HG03196 (cell line): ENCODE measurements around the gene PPHLN1.
"Not testable (repeated sequence)": the region's sequence is repeated elsewhere in the genome, so short reads cannot be mapped to it uniquely, and the experiment has no call there.

Source experiments
- ATAC-seq: cut with Tn5 transposase; IDR thresholded peaks from one replicate; pipeline ENCODE4 v1.9.1; 2021; ENCODE audit not compliant: unreplicated experiment

PPHLN1 gene

DNA sequence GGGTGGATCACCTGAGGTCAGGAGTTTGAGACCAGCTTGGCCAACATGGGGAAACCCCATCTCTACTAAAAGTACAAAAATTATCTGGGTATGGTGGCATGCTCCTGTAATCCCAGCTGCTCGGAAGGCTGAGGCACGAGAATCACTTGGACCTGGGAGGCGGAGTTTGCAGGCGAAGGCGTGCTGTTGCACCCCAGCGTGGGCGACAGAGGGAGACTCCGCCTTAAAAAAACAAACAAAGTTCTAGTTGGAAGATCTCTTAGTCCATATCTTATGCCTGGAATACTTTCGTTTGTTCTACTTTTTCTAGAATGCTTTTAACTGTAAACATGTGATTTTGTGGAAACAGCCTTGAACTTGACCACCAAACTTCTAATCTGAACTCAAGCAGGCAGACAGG lies 38.7 kb downstream of the PPHLN1 start:
- no peak for ATAC-seq

DNA sequence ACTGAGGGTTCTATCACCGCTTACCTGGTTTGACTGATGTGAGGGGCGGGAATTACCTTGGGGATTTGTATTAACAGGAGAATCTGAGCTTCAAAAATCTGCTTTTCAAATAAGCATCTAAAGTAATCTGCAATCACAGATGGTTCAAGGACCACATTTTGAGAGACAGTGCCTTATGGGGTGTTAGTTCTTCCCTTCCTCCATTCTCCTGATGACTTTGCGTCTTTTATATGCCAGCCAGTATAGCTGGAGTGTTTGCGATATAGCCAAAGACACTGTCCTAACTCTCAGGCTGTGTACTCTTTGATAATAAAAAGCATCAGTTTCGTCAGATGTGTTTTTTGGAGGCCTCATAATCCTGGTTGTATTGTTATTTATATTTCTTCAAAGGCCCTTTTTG lies 39.5 kb downstream of the PPHLN1 start:
- no peak for ATAC-seq

DNA sequence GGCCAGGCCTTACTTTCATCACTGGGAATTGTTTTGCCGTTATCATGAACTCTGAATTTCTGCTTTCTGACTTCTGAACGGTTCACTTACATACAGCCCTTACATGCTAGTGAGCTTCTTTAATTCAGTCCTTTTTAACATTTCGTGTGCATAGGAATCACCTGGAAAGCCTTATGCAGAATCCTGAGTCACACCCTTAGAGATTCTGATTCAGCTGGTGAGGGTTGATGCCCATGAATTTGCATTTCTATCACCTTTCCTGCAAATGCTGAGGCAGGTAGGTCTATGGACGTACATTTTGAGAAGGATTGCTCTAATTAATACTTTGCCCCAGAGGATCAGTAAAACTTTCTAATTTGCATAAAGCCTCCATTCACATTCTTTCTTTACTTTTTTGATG lies 44.0 kb downstream of the PPHLN1 start:
- no peak for ATAC-seq

DNA sequence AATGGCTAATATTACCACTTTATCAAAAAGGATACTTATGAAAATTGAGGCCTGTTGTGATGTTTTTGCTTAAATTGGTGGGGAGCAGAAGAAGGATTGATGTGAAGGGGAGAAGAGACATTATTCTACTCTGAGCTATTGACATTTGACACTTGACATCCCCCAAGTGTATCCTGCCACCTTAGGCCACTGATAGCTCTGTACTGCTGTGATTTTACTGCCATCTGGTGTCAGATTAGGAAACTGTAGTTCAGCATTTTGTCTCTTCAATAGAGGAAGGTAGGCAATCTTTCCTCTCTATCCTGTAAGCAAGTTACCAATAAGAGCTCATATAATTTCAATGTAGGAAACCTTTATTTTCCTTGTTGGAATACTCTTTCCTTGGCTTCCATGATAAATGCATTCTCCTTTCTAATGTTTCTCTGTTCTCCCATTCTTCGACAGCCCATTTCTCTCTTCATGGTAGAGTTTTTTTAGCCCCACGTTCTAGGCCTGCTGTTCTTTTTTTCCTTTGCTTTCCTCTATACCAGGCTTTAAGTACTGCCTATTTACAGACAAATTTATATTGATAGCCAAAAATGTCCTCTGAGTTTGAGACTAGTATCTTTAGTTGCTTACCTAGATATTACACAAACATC lies 46.3 kb downstream of the PPHLN1 start:
- ATAC-seq, result peak; percentile 87

DNA sequence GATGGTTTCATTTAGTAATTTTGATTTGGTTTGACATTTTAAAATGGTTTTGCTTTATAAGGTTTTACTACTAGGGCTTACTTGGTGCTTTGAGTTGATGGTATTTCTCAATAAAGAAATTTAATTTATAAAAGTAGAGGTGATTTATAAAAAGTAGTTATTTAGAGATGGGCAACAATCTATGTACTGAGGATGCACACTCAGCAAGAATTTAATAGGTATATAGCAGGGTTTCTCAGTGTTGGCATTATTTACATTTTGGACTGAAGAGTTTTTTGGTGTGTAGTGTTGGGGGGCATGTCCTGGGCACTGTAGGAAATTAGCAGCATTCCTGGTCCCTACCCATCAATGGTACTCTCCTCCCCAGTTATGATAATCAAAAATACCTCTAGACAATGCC lies 47.7 kb downstream of the PPHLN1 start:
- ATAC-seq, result no peak

DNA sequence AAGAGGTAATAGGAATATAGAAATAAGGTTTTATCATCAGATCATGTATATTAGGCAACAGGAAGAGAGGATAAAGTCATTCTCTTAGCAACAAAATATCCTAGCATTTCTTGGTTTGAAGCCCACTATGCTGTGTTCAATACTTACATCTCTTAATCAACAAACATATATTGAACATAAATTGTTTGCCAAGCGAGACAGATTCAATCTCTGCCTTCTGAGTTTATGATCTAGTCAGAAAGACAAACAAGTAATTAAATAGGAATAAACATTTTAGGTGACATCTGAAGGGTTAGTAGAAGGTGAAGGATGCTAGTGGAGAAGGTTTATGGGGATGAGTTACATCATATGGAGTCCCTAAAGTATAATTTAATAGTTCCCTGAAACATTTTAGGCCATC lies 54.8 kb downstream of the PPHLN1 start:
- ATAC-seq, result no peak

DNA sequence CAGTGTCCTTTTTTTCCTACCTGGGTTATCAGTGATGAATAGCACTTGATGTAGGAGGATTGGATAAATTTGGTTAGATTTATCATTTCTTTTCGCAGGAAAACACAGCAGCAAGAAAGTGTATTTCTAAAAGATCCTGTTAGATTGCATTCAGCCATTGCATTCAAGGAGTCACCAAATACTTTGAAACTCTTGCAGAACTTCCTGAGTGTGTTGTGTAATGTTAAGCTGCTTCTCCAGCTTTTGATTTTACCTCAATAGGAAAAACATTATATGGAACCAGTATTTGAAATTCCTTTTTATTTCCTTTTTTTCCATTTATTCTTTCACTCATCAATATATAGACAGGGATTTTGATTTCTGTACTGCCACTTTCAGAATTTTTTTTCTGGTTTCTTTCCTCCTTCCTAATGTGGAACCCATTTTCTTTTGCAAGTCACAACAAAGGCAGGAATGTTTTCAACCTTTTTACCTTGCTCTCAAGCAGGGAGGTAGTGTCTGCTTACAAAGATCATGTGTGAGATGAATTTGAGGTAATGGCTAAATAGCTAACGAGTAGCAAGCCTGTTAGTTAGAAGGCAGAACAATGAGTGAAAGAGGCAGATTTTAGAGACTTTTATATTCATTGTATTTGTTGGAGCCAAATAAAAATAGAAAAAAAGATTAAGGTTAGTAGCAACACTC lies 56.2 kb downstream of the PPHLN1 start:
- ATAC-seq, result no peak

DNA sequence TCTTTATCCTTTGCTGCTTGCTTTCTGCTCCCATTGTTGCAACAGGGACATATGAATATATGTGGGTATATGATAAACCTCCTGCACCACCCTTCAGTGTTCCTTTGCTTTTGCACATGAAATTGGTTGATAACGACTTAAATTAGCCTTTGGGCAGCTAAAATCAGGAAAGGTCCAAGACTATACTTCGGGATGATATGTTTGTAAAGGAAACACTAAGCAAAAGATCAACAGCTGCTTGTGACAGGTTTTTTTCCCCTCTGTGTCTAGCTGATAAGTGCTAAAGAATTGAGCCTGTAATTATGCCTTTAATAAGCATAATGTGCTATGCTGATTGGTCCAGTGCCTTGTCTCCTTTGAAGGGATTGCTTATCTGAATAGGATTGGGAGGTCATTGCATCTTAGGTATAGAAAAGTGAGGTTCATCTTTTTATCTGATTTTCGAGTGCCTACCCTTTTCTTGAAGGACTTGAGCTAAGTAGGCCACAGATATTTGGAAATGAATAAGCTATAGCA lies 59.4 kb downstream of the PPHLN1 start:
- ATAC-seq, result no peak

DNA sequence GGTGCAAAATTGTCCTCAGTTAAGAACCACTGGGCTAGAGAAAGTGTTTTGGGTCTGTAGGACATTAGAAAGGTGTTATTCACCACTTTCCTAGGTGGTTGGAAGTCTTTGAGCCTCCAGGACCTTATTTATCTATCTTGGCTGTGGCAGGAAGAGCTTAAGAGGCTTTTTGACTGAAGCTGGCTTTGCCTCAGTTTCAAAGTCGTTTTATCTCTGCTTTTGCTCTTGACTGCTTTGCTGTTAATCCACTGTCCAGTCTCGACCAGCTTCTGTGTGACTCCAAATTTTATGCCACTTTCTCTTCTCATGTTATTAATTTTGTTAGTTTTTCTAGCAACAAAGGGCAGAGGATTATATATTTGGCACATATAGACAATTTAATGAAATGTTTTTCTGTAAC lies 60.3 kb downstream of the PPHLN1 start:
- ATAC-seq, result no peak

DNA sequence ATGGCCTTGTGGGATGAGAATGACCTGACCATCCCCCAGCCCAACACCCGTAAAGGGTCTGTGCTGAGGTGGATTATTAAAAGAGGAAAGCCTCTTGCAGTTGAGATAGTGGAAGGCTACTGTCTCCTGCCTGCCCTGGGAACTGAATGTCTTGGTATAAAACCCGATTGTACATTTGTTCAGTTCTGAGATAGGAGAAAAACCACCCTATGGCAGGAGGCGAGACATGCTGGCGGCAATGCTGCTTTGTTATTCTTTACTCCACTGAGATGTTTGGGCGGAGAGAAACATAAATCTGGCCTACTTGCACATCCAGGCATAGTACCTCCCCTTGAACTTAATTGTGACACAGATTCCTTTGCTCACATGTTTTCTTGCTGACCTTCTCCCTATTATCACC lies 62.1 kb downstream of the PPHLN1 start:
- ATAC-seq, result not testable (repeated sequence)

DNA sequence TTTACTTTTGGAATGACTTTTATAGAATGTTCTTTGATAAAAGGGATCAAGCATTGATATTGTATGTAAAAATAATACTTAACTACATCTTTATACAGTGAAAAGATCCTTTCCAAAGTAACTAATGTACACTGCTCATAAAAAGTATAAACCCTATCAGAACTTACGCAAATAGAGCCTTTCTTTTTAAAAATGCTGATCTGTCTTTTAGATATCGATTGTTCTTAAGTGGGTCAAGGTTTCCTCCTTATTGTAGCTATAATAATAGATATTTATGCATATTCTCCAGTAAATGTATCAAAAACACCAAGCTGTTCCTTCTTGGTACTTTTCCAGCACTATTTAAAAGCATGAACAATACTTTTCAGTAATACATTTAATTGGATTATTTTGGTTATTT lies 68.5 kb downstream of the PPHLN1 start:
- ATAC-seq, result no peak

DNA sequence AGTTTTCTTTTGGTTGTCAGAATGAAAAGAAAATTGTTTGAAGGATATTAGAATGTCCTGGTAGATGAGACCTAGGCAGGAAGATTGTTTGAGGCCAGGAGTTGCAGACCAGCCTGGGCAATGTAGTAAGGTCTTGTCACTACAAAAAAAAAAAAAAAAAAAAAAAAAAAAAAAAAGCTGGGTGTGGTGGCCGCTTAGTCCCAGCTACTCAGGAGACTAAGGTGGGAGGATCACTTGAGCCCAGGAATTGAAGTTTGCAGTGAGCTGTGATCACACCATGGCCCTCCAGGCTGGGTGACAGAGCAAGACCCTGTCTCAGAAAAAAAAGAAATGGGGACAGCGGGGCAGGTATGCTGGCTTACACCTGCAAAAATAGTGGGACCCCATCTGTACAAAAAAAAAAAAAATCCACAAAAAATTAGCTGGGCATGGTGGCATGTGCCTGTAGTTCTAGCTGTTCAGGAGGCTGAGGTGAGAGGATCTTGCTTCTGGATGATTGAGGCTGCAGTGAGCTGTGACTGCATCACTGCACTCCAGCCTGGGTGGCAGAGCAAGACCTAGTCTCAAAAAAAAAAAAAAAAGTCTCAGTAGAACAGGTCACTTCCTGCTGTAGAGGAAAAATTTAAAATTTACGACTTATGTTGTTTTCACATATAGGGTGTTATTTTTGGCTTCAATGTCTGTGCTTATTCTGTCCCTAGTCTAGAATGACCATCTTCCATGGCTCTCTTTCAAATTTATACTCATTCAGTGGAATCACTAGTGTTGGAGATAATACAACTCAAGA lies 70.7 kb downstream of the PPHLN1 start:
- ATAC-seq, result no peak

DNA sequence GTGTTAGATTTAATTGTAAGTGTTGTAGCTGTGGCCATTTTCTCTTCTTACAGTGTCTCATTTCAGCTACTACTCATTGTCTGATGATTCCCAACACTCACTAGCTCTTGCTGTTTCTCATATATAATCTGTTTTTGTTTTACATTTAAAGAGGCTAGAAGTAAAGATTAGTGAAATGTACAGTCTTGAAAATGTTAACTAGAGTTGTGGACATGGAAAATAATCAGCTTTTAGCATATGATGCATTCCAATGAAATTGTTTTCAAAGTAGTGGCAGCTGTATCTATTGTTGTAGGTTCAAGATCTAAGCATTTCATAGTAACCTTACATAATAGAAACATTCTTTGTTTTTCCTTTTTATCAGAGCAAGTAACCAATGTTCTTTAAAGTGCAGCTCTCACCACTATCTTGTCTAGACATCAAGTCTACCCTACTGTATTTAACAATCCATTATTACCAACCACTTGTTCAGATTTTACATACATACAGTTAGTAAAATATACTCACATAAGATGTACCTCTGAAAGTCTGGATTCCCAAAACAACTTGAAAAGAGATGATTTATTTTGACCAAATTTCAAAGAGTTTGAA lies 76.9 kb downstream of the PPHLN1 start:
- ATAC-seq, result no peak

DNA sequence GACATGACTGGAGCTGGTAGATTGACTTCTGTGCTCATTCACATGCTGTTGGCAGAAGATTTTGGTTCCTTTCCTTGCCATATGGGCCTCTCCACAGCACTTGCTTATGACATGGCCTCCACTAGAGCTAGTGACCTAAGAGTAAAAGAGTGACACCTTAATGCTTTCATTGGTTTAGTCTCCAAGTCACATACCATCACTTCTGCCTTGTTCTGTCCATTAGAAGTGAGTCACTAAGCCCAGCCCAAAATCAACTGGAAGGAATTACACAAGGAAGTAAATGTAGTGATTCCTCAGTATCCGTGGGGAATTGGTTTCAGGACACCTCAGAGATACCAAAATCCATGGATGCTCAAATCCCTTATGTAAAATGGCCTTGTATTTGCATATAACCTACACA lies 81.3 kb downstream of the PPHLN1 start:
- no peak for ATAC-seq

DNA sequence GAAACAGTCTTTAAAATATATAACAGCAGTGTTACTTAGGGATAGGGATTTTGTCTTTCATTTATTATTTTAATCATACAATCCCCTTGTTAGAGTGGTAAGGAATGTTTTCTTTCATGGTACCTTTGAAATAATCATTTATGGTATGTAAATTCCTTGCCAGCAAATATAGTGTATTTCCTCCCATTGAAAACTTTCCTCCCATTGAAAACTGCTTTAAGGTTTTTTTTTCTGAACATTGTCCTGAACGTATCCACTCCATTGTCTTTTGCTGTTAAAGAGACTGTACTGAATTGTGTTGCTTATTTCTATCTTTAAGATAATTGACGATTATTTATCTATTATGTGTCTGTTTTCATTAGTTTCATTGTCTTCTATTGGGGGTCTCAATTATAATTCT lies 83.5 kb downstream of the PPHLN1 start:
- ATAC-seq, result no peak

DNA sequence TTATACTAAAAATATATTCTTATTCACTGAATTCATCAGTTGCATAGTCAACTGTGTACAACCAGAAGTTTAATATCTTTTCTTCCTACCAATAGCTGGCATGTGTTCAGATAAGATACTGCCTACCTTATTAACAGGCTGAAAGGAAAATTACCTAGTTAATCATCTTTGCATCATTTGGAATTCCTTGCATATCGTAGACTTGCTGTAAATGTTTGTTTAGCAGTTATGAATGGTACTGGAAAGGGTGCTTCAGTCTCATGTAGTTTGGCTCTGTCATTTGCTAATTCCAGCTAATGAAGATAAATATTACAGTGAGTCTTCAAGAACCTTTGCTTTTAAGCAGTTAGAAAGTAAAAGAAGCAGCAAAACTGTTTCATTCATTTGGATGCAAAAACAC lies 84.4 kb downstream of the PPHLN1 start:
- no peak for ATAC-seq

DNA sequence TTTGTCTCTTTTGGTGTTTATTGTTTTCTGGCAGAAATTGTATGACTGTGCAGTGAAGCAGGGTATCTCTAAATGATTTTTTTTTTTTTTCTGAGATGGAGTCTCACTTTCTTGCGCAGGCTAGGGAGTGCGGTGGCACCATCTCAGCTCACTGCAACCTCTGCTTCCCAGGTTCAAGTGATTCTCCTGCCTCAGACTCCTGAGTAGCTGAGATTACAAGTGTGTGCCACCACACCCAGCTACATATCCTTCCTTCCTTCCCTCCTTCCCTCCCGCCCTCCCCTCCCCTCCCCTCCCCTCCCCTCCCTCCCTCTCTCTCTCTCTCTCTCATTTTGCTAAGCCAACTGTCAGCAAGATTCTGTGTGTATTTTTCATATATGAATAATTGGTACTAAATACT lies 94.4 kb downstream of the PPHLN1 start:
- ATAC-seq, result no peak

DNA sequence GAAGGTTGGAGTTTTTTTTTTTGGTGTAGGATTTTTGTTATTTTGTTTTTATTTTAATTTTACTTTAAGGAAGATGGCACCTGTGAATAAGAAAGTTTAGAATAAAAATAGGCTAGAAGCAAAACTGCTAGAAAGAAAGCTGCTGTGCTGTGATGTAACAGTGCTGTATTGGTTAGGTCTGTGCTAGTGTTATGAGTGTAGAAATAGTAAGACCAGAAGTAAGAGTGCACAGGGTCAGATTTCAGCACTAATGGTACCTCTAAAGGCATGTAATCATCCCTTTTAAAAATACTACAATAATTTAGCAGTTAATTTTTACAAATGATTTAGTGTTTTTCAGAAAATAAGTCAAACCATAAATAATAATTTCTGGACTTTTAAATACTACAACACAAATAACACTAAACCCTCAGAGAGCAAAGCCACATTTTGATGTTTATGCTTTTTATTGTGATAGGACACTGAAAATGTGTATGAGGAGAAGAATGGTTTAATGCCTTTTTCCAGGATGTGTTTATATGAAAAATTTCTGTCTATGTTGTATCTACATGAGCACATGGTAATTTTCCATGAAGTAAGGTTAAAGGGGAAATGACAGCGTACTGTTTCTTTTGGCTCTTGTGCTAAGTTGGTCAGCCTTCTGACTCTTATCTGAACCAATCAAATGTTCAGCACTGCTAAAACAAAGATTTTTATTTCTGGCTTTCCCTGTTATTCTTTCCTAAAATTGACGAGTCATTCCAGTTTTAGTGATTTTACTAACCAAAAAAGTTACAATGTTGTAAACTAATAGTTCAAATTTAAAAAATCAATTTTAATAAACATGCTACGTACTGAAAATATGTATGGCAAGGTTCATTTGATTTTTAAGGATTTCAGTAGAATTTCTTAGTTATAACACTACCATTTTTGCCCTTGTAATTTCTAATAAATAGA lies 96.1 kb downstream of the PPHLN1 start:
- ATAC-seq, result peak; percentile 81

DNA sequence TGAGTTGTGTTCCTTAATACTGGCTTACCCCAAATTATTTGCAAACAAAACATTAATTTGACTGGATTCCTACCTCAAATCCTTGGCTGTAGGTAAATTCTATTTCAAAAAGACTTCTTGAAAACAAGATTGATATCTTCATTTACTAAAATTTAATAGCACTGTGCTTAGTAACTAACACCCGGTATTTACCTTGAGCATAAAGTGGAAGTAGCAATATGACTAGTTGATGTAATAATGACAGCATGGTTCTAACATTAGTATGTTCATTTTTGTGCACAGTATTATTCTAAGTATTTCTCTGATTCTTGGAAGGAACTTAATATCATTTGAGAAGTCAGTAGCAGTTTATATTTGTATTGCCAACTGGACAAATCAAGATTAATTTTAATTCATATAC lies 96.8 kb downstream of the PPHLN1 start:
- no peak for ATAC-seq

DNA sequence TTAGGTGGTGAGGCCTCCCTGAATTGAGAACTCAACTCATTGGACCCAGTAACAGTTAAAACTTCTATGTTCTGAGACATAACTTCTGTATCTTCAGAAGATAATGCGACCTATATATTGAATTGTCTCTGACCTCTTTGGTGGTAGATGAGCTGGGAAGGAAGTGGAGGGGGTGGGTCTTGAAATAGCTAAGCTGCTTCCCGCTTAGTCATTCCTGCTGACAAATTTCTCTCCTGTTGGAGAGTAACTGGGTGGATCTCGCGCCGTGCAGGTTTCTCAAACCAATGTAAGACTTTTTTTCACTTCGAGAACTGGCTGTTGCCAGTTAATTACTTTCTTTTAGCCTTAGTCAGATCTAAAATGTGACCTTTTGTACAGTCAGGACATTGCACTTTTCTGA lies 100.8 kb downstream of the PPHLN1 start:
- no peak for ATAC-seq

DNA sequence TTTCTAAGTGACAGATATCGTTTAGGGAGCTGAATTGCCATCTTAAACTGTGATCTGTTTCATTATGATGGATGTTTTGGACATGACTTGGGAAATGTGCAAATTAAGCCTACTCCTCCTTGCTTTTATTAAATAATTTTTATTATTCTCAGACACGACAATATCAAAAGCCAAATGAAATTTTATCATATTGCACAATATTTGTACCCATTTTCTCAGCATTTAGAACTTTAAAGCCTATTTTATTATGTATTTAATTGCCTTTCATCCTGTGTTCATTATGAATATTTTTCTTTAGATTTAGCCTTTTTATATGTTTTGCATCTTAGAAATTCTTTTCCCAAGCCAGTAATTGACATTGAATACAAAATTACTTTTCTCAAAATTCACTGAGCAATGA lies 102.9 kb downstream of the PPHLN1 start:
- no peak for ATAC-seq
